Measurements from ENCODE around the gene MRPL44. TPM values are rescaled to one million over a fixed set of nuclear protein-coding genes. Genes with fewer than 3 reads are reported as not detected.

MRPL44 gene
- total and polyA plus RNA-seq, 2 of the 13 experiments (the other 11 are each of a cell fraction or from before 2014, with no cell fraction given), result 38.4 to 78.0 TPM

DNA sequence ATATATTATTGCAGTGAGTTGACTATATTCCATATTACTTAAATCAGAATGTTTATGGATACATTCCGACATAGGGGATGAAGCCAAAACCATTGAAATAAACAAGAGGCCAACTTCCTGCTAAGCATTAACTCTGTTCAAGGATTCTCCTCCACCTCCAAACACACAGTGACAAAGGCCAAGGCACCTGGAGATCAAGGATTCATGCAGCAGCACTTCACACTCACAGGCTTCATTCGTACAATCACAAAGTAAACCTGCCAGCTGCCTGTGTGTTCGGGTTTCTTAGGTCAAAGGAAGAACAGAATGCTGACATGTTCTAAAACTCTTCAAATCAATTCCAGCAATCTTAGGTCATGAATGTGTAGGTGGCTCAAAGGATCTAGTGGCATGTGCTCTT is 35.0 kb upstream of the MRPL44 start:
- POLR2A ChIA-PET, result no interaction called here

More for the DNA sequence above, 35.0 kb upstream of the MRPL44 start:
- ATAC-seq, result peak; percentile 62
- intact Hi-C loops (cut with micrococcal nuclease; ENCODE audit: unreplicated experiment), result no loop called here
- peaks cover 7% of the 10 kb centered on the region for H3K9me3 ChIP-seq (ENCODE audit: low read length)
- peaks cover 79% of the 10 kb centered on the region for H3K79me2 ChIP-seq (ENCODE audit: insufficient read depth, low read length)
- peak; percentile 43 for FAIRE-seq
- in situ Hi-C loops (cut with HindIII; ENCODE audit: extremely low pct_ligation_motif_present, low pct_unique_long_range_greater_than_20kb), result no loop called here
- WGBS (ENCODE audit: low lambda C conversion rate), result 62% methylated on average over 3 of the region's 3 CpGs
- peaks cover 30% of the 10 kb centered on the region for H3K4me1 ChIP-seq (ENCODE audit: insufficient read depth, low read length)
- no peak for DNase-seq (ENCODE audit: low spot score)
- no peak overlapping the region for H3K9ac ChIP-seq (ENCODE audit: insufficient read depth, low read depth, low read length)
- no peak overlapping the region for H2AFZ ChIP-seq (ENCODE audit: low read length)
- H3K27ac ChIP-seq (ENCODE audit: extremely low read length, insufficient read depth, low read length), result no peak overlapping the region
- H4K20me1 ChIP-seq (ENCODE audit: insufficient read depth, low read length), result 0 out of 2 replicates have a peak, but pooled peaks cover 3% of the 10 kb centered on the region
- no peaks in the 10 kb centered on the region for H3K27me3 ChIP-seq (ENCODE audit: control insufficient read depth in 1 of 2, insufficient read depth in 2 of 2, low read length in 2 of 2)
- H3K36me3 ChIP-seq (replicated peaks in 1 of 2; ENCODE audit: control insufficient read depth in 1 of 2, insufficient read depth in 2 of 2, low read length in 2 of 2), result peaks cover 0 to 3% of the 10 kb centered on the region in 2 experiments; a peak in 3 of 5 replicates
- no TSS peak for BruUV-seq (replicated peaks)
- TF ChIP-seq, protein P1, sequence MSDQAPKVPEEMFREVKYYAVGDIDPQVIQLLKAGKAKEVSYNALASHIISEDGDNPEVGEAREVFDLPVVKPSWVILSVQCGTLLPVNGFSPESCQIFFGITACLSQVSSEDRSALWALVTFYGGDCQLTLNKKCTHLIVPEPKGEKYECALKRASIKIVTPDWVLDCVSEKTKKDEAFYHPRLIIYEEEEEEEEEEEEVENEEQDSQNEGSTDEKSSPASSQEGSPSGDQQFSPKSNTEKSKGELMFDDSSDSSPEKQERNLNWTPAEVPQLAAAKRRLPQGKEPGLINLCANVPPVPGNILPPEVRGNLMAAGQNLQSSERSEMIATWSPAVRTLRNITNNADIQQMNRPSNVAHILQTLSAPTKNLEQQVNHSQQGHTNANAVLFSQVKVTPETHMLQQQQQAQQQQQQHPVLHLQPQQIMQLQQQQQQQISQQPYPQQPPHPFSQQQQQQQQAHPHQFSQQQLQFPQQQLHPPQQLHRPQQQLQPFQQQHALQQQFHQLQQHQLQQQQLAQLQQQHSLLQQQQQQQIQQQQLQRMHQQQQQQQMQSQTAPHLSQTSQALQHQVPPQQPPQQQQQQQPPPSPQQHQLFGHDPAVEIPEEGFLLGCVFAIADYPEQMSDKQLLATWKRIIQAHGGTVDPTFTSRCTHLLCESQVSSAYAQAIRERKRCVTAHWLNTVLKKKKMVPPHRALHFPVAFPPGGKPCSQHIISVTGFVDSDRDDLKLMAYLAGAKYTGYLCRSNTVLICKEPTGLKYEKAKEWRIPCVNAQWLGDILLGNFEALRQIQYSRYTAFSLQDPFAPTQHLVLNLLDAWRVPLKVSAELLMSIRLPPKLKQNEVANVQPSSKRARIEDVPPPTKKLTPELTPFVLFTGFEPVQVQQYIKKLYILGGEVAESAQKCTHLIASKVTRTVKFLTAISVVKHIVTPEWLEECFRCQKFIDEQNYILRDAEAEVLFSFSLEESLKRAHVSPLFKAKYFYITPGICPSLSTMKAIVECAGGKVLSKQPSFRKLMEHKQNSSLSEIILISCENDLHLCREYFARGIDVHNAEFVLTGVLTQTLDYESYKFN (CRISPR knock-in tag; conservative IDR thresholded peaks at IDR 0.05), result peak; percentile 22; the same call in 1 of the 2 replicates
- 0 out of 2 replicates have a peak, but pooled peaks have one; percentile 28 for TF ChIP-seq MAFF (IDR thresholded peaks at IDR 0.05; ENCODE audit: low read depth, low read length)
- TF ChIP-seq, protein P2, sequence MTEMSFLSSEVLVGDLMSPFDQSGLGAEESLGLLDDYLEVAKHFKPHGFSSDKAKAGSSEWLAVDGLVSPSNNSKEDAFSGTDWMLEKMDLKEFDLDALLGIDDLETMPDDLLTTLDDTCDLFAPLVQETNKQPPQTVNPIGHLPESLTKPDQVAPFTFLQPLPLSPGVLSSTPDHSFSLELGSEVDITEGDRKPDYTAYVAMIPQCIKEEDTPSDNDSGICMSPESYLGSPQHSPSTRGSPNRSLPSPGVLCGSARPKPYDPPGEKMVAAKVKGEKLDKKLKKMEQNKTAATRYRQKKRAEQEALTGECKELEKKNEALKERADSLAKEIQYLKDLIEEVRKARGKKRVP (CRISPR knock-in tag; IDR thresholded peaks at IDR 0.05), result no peak
- peak; percentile 36 to 53; a peak in 3 of 4 replicates for TF ChIP-seq MAFK (conservative IDR thresholded peaks at IDR 0.05 in 1 of 2, IDR thresholded peaks at IDR 0.05 in 1 of 2; ENCODE audit: low read length in 2 of 2)
- no peak overlapping the region for H3K4me2 ChIP-seq (ENCODE audit: low read depth, low read length)
- CTCF ChIA-PET (ENCODE audit: low intra/inter-chr PET ratio, low total read pairs), result no interaction called here
- no peak overlapping the region for H3K4me3 ChIP-seq (replicated peaks in 1 of 3; ENCODE audit: insufficient read depth in 1 of 3, low read depth in 2 of 3, low read length in 3 of 3)

Measured in HepG2 (cell line).